H1 (cell line): ENCODE results near the gene SMYD3.

Source experiments
- CEBPB ChIP-seq: IDR thresholded peaks from 2 replicates; pipeline ENCODE4 v1.6.1; 2012; ENCODE audit warnings: low read depth, low read length
- EGR1 ChIP-seq: IDR thresholded peaks from 2 replicates; pipeline ENCODE4 v1.6.1; 2011; ENCODE audit warnings: low read depth, low read length, borderline replicate concordance
- EZH2 ChIP-seq: fragments of 200-600 bp; sonication (generic); IDR thresholded peaks from 2 replicates; pipeline ENCODE4 v1.7.1; 2012; ENCODE audit warnings: low read depth, mild to moderate bottlenecking, moderate library complexity, low read length, inconsistent platforms; ENCODE audit not compliant: severe bottlenecking
- GABPA ChIP-seq: IDR thresholded peaks from 2 replicates; pipeline ENCODE4 v1.6.1; 2011; ENCODE audit warnings: mild to moderate bottlenecking, low read length, moderate library complexity, borderline replicate concordance; ENCODE audit not compliant: insufficient read depth
- RFX5 ChIP-seq: IDR thresholded peaks from 2 replicates; pipeline ENCODE4 v1.6.1; 2011; ENCODE audit warnings: low read depth, low read length, improper control_type of control experiment, borderline replicate concordance

DNA sequence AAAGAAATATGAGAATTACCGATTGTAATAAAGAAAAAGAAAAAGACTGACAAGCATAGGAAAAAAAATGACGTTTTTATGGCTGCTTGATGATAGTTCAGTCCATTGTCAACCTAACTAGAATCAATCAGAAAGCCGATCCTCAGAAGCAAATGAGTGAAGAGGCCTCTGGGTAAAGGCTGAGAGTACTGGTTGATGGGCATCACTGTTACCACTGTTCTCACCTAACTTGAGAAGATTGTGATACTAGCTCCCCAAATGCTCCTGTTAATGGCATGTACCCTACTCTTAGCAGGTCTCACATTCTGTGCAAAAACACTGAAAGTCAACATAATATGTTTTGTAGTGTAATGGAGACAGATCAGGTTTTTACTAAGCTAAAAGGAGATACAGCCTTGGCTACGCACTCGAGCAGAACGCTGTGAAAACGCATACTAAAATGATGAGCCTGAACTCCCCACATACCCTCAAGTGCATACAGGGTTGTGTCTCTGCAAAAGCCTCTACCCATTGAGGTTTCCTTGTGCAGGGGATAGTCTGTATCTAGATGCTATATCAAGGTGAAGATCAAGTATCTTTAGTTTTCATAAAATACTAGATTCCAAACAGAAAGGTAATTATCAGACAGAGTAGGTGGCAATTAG lies 554.6 kb downstream of the SMYD3 start:
- no peak for TF ChIP-seq CEBPB
- TF ChIP-seq GABPA = no peak
- no peak for TF ChIP-seq RFX5
- TF ChIP-seq EZH2 = no peak
- TF ChIP-seq EGR1 = no peak
